Liver (tissue), 2 donors: ENCODE data around the gene XCR1.
"Not testable (repeated sequence)": the region's sequence is repeated elsewhere in the genome, so short reads cannot be mapped to it uniquely, and the experiment has no call there.

Experiments
- TF ChIP-seq, protein P1 (sequence below): IDR thresholded peaks from 2 replicates; pipeline ENCODE4 v1.6.1; 2016; ENCODE audit warnings: antibody characterized with exemption, mild to moderate bottlenecking
- TF ChIP-seq, protein P2 (sequence below): fragments of 150-350 bp; IDR thresholded peaks from 2 replicates; pipeline ENCODE4 v1.5.1; 2017; ENCODE audit warnings: improper control_type of control experiment, low read depth, low read length; ENCODE audit not compliant: missing input control
- donor health status: healthy.

DNA sequence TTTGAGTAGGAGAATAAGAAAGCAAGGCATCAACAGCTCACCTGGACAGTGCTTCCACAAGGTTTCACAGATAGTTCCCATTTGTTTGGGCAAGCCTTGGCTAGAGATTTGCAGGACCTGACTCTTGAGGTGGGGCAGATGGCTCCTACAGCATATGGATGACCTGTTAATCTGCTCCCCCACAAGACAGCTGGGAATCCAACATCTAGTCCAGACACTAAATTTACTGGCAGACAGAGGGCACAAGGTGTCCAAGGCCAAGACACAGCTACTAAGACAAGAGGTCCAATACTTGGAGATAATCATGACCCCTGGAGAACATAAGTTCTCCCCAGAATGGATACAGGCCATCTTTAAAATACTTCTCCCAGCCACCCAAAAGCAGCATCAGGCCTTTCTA, 23.6 kb downstream of the XCR1 start:
- TF ChIP-seq, protein P1, sequence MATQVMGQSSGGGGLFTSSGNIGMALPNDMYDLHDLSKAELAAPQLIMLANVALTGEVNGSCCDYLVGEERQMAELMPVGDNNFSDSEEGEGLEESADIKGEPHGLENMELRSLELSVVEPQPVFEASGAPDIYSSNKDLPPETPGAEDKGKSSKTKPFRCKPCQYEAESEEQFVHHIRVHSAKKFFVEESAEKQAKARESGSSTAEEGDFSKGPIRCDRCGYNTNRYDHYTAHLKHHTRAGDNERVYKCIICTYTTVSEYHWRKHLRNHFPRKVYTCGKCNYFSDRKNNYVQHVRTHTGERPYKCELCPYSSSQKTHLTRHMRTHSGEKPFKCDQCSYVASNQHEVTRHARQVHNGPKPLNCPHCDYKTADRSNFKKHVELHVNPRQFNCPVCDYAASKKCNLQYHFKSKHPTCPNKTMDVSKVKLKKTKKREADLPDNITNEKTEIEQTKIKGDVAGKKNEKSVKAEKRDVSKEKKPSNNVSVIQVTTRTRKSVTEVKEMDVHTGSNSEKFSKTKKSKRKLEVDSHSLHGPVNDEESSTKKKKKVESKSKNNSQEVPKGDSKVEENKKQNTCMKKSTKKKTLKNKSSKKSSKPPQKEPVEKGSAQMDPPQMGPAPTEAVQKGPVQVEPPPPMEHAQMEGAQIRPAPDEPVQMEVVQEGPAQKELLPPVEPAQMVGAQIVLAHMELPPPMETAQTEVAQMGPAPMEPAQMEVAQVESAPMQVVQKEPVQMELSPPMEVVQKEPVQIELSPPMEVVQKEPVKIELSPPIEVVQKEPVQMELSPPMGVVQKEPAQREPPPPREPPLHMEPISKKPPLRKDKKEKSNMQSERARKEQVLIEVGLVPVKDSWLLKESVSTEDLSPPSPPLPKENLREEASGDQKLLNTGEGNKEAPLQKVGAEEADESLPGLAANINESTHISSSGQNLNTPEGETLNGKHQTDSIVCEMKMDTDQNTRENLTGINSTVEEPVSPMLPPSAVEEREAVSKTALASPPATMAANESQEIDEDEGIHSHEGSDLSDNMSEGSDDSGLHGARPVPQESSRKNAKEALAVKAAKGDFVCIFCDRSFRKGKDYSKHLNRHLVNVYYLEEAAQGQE, result not testable (repeated sequence)
- TF ChIP-seq, protein P2, sequence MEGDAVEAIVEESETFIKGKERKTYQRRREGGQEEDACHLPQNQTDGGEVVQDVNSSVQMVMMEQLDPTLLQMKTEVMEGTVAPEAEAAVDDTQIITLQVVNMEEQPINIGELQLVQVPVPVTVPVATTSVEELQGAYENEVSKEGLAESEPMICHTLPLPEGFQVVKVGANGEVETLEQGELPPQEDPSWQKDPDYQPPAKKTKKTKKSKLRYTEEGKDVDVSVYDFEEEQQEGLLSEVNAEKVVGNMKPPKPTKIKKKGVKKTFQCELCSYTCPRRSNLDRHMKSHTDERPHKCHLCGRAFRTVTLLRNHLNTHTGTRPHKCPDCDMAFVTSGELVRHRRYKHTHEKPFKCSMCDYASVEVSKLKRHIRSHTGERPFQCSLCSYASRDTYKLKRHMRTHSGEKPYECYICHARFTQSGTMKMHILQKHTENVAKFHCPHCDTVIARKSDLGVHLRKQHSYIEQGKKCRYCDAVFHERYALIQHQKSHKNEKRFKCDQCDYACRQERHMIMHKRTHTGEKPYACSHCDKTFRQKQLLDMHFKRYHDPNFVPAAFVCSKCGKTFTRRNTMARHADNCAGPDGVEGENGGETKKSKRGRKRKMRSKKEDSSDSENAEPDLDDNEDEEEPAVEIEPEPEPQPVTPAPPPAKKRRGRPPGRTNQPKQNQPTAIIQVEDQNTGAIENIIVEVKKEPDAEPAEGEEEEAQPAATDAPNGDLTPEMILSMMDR, result not testable (repeated sequence)
